ENCODE results near the gene TXK.

Gene TXK

DNA sequence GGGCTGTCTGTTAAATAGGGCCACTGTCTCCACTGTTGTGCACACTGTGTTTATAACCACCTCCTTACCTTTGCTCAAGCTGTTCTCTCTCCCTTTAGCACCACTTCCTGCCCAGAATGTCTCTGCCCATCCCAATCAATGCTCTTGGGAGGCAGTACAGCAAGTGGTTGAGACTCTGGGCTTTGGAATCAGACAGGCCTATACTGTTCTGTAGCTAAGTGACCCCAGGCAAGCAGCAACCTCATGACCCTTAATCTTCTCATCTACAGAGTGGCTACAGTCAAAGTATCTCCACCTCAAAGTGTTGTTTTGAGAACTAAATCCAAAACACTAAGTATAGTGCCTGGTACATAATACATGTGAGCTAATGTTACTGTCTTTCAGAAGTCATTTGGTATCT is 3.8 kb upstream of the TXK start:
- DNase-seq (ENCODE audit: low read depth in 2 of 2) = no peak

DNA sequence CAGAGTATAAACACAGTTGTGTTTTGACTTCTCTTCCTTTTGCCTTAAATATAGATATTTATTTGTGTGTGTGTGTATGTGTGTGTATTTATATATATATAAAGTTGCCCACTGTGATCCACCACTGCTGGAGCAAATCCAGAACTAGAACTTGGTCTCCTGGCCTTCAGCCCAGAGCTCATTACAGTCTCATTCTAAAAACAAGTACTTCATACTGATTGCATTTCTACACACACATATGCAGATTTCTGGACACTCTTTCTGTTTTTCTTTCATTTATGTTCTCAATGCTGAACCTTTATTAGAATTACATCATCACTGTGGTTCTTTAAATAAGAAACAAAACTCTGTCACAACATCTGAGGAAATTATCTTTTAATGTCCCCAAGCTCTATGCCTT is 381 bp downstream of the TXK start:
- DNase-seq (ENCODE audit: low read depth in 2 of 2) = no peak

DNA sequence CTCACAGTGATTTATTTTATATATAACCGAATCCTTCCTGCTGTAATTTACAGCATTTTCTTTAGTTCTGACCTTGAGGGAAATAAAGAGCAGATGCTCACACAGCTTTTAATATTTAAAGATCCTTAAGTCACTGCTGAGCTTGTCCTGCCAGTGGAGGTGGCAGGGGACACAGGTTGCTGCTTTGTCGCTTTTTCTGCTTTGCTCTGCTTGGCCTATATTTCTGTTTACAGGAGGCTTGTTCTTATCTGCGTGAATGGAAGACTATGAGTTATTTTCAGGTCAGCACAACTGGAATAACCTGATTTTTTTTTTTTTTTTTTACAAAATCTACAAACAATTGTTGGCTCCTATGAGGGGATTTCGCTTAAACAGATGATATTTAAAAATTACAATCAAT is 2.3 kb downstream of the TXK start:
- no peak for DNase-seq (ENCODE audit: low read depth in 2 of 2)

DNA sequence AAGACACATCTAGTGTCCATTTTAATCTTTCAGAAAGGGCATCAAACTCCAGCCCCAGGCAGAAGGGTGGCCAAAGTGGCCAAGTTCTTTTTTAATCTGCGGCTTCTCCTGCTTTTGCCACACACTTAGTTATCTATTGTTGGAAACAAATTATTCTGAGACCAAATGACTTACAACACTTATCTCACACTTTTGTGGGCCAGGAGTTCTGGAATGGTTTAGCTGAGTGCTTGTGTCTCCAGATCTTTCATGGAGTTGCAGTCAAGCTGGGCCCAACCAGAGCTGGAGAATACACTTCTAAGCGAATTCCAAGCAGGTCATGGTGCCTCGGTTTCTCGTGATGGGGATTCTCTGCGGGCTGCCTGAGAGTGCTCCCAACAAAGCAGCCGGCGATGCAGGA is 4.0 kb downstream of the TXK start:
- no peak for DNase-seq (ENCODE audit: low read depth in 2 of 2)

DNA sequence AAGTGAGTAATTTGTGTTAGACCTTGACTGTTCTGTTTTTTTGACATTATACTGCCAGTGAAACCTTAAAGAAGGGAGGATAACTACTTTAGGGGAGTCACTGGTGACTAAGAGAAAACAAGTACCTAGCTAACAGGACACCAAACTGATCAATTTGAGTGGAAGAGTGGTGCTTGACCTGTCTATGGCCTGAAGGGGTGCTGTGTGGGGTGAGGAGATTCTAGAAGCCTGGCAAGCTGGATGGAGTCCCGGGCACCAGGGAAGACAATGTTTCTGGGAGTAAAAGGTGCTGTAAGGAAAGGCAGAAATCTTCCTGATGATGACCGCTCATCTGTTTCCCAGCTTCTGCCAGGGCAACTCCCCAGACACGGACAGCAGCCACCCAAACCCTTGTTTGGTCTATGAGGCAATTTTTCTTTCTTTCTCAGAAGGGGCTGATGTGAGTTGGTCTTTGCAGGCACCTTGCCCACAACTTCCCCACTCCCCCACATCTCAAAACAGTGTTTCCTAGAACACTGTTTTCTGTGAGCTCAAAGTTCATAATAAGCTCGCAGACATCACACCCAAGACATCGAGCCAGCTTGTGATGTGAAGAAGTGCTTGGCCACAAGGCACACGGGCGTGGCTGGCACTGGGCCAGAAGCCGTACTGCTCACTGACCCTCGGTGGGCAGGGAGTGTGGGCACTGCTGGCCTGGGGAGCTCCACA is 4.6 kb downstream of the TXK start:
- DNase-seq (ENCODE audit: low read depth in 2 of 2) = no peak

DNA sequence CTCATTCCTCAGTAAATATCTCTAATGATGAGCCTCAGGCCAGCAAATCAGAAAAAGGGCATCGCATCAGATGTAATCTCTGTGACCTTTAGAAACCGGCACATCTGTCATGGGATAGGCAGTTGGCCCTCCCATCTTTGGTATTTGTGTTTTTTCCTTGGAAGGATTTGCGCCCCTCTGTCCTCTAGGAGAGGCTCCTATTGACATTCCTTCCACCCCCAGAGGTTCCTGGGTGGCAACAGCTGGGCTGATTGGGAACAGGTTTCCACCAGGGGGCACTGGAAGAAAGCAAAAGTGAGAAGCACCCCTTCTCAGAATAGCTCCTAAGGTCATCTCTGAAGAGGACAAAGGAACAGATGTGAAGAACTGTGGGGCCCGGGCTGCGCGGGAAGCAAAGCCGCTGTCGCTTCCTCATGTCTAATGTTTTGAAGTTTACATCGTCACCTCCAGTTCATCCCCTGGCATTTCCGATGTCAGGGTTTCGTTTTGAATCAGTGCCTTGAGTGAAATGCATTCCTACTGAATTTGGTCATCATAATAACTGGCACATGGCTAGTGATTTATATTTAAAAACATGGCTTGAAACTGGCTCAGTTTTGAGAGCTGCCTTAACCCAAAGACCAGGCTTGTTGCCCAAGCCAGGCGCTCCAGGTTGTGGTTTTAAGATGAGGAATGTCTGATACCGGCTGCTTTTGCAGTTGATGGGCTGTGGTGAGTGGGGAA is 6.2 kb downstream of the TXK start:
- DNase-seq (ENCODE audit: low read depth in 2 of 2) = peak; percentile 37 to 40

DNA sequence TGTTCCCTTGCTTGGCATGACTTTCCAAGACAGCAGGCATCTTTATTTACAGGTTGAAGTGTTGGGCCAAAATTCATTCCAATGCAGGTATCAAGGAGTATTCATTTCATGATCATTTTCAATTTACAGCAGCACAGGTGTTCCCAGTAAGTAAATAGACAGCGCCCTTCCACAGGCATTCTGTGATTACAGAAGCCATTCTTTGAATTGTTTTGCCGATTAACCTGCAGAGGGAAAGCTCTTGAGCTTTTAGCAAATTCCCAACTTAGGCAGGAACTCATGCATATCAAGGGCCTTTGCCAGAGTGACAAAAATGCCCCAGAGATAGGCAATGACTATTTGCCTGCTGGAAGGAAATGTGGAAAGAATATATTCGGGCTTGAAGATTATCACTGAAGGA is 6.8 kb downstream of the TXK start:
- DNase-seq (ENCODE audit: low read depth in 2 of 2) = no peak

DNA sequence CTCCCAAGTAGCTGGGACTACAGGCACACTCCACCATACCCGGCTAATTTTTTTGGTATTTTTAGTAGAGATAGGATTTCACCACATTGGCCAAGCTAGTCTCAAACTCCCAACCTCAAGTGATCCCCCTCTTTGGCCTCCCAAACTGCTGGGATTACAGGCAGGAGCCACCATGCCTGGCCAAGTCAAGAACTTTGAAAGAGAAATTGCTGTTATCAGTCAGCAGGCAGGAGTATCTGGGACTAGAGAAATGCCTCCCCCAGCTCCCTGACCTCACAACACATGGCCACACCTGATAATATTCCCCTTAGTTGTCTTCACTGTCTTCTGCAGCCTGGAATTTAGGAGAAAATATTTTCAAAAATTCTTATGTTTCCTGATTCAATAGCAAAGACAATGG is 7.4 kb downstream of the TXK start:
- DNase-seq (ENCODE audit: low read depth in 2 of 2) = no peak

DNA sequence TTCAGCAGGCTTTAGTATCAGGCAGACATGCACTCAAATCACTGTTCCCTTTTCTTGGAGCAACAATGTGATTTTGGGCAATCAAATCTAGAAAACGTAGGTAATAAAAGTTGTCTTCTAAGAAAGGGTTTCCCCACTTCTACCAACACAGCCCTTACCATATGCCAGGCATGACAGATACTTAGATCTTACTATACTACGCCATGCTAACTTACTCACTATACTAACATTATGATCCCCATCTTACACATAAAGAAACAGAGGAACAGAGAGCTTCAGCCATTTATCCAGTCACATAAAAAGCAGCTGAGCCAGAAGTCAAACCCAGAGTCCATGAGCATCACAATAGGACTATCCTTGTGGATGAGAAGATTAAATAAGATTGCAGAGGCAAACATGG is 9.2 kb downstream of the TXK start:
- no peak for DNase-seq (ENCODE audit: low read depth in 2 of 2)

DNA sequence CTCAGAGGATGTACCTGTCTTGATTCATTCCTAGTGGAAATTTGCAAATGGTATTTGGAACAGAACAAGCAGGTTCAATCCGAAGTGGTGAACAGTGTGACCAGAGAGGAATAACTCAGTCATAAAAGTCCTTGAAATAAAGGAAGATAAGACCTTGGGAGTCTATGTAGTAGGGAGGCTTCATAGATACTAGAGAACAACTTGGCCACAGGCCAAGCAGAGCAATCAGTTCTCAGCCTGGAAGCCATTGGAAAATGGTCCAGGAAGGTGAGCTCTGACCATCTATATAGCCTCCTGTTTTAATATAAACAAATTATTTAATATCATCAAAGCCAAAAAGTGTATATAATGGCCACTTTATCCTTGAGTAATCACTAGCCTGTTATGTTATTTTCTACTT is 11.3 kb downstream of the TXK start:
- no peak for DNase-seq (ENCODE audit: low read depth in 2 of 2)

DNA sequence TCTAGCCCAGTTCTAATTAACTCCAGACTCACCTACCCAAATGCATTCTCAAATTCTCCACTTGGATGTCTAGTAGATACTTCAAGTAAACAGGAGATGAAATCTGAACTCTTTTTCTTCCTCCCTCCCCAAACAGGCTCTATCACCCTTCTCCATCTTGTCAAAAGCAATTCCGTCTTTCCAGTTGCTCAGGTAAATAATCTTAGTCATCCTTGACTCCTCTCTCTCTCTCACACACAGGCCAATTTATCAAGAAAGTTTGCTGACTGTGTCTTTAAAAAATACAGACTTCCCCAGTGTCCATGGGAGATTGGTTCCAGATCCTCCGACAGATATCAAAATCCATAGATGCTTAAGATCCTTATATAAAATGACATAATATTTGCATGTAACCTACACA is 12.9 kb downstream of the TXK start:
- no peak for DNase-seq (ENCODE audit: low read depth in 2 of 2)

DNA sequence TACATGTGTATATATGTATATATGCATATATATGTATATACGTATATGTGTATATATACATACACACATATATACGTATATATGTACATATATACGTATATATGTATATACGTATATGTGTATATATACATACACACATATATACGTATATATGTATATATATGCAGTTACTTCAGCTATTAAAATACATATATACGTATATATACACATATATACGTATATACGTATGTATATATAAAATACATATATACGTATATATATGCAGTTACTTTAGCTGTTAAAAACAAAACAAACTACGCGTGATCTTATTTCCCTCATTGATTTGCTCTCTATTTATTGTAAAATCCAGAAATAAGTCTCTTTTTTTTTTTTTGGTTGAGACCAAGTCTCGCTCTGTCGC is 13.9 kb downstream of the TXK start:
- no peak for DNase-seq (ENCODE audit: low read depth in 2 of 2)

DNA sequence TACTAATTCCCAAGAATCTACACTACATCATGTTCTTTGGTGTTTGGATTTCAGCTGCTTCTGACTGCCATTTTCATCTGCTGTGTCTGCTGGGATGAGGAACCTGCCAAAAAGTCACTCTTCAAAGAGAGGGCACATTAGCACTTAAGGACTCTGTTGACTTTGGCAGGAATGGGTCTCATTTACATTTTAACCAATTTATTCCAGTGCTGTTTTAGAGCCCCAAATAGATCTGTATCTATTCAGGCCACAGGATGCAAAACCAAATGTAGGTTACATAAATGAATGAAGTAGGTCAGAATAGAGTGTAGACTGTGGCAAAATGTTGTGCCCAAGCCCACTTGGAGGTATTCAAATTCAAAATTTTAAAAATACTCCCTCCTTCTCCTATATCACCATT is 14.4 kb downstream of the TXK start:
- DNase-seq (ENCODE audit: low read depth in 2 of 2) = no peak

DNA sequence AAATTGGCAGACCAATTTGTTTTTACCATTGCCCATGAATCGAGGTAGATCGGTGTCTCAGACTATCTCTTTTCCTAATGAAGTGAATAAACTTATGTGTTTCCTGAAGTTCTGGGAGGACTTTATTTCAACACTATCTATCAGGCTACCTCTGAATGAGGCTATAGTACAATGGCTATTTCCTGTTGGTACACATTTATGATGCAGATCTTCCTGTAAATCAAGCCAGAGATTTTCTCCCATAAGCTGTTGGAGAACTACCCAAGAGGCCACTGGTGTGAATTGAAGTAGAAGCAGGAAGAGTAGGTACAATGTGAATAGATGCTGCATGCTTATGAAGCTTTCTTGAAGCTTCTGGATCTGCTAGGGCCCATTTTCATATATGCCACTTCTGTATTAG is 16.0 kb downstream of the TXK start:
- DNase-seq (ENCODE audit: low read depth in 2 of 2) = no peak

DNA sequence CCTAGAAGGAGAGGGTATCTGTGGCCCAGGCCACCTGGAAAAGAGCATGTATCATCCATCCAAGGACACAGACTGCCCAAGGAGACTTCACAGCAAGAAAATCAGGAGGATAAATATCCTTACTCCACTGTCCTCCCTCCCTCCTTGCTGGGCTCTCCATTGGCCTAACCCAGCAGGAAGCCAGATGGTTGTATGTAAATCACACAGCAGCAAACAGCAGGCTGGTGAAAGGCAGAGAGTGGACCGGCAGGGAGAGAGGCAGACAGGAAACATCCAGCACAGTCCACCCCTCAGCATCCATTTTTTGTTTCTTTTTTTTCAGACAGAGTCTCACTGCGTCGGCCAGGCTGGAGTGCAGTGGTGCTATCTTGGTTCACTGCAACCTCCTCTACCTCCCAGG is 17.5 kb downstream of the TXK start:
- no peak for DNase-seq (ENCODE audit: low read depth in 2 of 2)

DNA sequence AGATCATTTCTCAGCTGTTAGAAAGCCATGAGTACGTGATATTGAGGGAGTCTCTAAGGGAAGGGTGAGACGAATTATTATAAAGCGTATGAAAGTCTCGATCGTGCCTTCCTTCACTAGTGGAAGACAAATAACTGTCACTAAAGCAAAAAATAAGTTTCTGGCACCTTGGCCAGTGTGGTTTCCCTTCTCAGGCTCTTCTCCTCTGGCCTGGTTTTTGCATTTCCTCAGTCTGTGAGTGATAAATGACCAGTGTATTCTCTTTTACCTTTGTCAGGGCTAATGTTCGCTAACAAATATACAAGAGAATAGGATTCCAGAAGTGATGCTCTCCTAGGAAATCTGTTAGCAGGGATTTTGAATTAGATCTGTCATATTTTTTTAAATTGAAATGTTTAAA is 19.6 kb downstream of the TXK start:
- no peak for DNase-seq (ENCODE audit: low read depth in 2 of 2)

DNA sequence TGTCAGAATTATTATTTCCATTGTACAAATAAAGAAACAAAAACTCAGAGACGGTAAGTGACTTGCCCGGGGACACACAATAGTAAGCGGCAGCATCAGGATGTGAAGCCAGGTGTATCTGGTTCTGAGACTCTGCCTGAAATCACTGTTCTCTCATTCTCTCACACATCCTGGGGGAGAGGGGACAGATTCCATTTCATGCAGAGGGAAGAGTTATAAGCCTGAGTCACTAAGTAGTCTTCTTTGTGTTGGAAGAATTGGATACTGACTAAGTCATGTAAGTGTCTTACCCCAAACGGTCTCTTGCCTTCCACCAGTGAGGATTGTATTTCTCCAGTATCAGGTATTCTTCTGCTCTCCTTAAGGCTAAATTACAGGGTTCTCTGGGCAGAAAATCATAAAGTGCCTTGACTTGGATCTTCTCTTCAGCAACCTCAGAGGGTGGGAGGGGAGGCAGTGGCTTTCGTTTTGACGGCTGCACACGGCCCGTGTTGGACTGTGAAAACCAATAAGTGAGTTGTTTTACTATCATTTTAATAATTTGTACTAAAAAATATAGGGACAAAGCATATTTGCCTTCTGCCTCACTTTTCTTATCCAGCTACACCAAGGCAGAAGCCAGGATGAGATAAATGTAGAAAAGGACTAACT is 21.9 kb downstream of the TXK start:
- DNase-seq (ENCODE audit: low read depth in 2 of 2) = no peak

DNA sequence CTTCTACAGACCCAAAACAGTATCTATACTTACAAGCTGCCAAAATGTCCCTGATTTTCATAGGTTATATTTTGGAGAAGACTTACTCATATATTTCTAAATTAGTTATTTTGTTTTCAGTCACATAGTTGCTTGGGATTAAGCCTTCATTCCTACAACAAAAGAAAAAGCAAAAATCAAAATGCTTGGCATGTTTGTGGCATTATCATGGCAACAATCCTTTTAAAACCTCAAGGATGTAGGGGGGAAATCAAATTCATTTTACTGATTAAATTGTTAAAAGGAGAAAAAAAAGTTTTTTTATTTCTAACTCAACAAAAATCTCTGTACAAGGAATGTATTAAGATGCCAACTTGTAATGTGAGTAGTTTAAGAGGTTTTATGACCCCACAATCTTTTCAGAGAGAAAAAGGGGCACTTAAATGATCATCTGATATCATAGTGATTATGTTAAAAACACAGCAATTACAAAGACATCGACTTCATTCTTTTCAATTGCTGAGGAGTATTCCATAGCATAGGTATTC is 23.5 kb downstream of the TXK start:
- DNase-seq (ENCODE audit: low read depth in 2 of 2) = no peak

DNA sequence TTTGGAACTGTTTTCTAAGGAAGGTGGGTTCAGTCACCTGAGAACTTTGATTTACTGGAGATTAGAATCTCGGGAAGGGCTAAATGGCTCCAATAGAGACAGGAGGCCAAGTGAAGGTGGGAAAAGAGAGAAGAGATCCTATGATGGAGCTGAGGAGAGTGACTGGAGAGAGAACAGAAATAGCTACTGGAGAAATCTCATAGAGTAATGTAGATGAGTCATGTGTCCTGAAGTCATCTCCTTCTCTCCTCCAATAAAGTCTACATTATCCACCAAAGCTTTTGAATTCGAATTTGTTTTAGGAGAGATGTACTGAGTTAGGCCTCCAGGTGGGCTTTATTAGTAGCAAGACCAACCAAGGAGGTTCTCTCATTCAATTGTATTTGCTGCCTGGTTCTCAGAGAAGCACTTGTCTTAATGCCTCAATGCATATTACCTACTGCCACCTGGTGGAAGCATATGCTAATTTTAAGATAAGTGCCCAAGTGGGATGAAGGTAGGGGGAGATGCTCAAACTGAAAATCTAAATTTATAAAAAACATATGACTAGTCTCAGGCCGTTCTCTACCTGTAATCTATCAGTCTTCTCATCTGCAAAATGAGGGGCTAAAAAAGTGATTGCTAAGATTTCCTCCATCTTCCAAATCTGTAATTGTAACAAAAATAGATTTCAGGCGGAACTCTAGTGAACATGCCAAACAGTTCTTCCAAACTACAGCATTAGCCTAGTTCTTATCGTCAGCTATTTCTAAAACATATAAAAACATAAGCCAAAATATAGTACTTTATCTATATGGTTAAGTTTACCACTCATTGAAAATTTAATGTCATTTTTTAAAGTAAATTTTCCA is 24.4 kb downstream of the TXK start:
- no peak for DNase-seq (ENCODE audit: low read depth in 2 of 2)

DNA sequence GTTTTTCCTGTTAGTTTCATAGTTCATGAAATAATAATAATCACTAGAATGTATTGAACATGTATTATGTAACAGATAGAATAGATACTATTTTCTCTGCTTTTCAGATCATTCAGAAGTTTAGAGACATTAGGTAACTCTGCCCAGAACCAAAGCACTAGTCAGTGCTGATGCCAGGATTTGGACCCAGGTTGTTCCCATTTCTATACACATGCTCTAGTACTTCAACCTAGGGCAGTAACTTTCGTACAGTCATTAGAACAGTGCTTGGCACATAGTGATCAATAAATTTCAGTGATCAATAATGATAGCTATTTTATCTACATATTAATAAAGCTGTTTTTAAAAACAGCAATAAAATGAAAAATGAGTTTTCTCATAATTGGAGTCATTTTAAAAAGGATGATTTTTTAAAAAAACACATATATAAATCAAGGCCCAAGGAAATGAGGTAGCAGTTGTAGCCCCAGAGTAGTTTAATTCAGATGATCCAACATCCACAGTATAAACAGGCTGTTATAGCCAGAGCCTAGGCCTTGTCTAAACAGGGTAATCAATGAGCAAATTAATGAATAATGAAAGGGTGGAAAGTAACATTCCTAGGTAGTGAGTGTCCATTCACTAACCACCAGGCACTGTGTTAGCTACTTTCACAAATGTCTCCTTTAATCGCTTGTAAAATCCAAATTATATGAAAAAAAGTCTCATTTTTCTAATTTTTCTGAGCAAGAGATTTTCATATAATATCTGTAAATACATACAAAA is 25.6 kb downstream of the TXK start:
- DNase-seq (ENCODE audit: low read depth in 2 of 2) = no peak

DNA sequence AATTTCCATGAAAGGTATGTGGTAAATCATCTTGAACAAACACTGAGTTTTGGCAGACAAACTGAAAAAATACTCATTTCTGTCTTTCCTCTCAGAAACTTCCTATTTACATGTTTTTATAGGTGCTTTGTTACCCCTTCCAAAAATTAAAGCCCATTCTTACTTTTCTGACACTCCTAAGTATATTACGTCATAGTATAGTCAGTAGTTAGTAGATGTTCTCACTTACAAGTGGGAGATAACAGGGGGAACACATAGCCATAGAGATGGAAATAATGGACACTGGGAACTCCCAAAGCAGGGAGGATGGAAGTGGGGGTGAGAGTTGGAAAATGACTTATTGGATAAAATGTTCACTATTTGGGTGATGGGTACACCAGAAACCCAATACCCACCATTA is 28.8 kb downstream of the TXK start:
- DNase-seq (ENCODE audit: low read depth in 2 of 2) = no peak

Data from stimulated activated CD4-positive, alpha-beta T cell treated with anti-CD3 and anti-CD28 coated beads, Interleukin-1b, Interleukin-23, amount 100 ng/mL, for 1 hour (primary cell).